WI38 (cell line): ENCODE measurements around the gene DYNAP.
A peak's percentile ranks its signal among the peaks of the same experiment; 100 is the strongest.

Experiments
- H3K4me3 ChIP-seq: 2 replicates; pipeline ENCODE4 v1.5.1; 2011; ENCODE audit warnings: low read depth, mild to moderate bottlenecking, control low read depth, low read length
- TF ChIP-seq, protein P1 (sequence below): IDR thresholded peaks from 2 replicates; pipeline ENCODE4 v1.5.1; 2012; ENCODE audit warnings: low read depth, mild to moderate bottlenecking, control low read depth, low read length

The DYNAP gene

DNA sequence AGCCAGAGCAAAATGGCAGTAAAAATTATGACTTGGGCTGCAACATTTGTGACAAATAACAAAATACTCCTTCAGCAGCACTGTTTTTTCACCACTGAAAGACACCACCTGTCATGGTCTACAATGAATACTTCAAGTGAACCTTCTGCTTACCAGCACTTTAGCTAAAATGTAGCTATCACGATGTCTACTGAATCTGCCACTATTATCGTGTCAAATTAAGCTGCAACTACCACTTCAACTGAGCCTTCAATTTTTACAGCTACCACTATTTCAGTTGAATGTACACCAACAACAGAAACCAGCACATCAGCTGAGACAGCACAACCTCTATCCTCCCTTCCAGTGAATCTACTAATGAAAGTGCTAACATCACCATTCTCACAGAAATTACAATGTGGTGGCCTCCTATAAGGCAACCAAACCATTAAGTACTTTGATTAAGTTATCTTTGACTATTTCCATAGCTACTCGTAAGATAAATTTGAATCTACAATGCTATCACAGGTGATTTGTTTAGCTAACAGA is 10.8 kb upstream of the DYNAP start:
- H3K4me3 ChIP-seq: no peak overlapping the region
- TF ChIP-seq, protein P1, sequence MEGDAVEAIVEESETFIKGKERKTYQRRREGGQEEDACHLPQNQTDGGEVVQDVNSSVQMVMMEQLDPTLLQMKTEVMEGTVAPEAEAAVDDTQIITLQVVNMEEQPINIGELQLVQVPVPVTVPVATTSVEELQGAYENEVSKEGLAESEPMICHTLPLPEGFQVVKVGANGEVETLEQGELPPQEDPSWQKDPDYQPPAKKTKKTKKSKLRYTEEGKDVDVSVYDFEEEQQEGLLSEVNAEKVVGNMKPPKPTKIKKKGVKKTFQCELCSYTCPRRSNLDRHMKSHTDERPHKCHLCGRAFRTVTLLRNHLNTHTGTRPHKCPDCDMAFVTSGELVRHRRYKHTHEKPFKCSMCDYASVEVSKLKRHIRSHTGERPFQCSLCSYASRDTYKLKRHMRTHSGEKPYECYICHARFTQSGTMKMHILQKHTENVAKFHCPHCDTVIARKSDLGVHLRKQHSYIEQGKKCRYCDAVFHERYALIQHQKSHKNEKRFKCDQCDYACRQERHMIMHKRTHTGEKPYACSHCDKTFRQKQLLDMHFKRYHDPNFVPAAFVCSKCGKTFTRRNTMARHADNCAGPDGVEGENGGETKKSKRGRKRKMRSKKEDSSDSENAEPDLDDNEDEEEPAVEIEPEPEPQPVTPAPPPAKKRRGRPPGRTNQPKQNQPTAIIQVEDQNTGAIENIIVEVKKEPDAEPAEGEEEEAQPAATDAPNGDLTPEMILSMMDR: no peak

DNA sequence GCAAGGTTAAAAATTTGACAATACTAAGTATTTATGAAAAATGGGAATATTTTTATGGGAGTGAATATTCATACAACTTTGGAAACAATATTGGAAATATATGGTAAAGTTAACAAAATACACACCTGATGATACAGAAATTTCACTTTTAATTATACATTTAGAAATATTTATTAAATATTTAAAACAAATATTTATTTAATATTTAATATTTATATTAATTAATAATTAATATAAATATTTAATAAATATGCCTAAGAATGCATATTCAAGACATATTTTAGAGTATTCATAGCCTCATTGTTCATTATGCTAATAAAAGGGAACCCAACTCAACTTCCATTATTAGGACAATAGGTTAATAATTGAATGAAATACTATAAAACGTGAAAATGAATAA is 7.0 kb upstream of the DYNAP start:
- TF ChIP-seq, protein P1: no peak
- H3K4me3 ChIP-seq: no peak overlapping the region

DNA sequence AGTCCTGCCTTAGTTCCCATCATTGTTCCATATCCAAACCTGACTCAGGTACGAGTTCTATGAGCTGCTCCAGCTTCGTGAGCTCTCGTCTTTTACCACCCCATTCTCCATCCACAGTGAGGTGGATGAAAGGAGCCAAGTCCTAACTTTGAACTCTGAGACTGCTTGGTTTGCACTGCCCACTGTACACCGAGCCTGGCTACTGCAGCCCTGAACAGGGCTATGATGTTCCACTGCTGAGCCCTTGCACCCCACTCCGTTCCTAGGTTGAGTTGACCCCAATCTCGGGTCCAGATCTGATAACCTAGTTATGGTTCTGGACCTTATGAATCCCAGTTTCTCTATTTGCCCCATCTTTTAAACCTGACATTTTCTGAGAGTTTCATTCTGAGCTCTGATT is 5.3 kb upstream of the DYNAP start:
- TF ChIP-seq, protein P1: no peak
- no peak overlapping the region for H3K4me3 ChIP-seq

DNA sequence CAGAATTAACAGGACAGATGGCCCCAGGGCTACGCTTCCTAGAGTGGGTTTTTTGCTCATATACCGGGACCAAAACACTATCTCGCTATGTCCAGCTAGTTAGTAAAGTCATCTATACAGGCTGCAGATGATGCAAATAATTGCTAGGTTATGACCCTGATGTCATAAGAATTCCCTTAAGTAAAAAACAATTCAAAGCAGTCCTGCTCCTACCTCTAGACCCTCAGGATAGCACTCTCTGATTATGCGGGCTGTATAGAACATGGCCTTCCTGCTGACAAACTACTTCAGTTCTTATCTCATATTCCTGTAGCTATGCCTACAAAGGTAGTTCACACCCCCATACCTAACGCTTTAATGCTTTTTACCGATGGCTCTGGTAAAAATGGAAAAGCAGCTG is 13.2 kb downstream of the DYNAP start:
- TF ChIP-seq, protein P1: no peak
- no peak overlapping the region for H3K4me3 ChIP-seq

DNA sequence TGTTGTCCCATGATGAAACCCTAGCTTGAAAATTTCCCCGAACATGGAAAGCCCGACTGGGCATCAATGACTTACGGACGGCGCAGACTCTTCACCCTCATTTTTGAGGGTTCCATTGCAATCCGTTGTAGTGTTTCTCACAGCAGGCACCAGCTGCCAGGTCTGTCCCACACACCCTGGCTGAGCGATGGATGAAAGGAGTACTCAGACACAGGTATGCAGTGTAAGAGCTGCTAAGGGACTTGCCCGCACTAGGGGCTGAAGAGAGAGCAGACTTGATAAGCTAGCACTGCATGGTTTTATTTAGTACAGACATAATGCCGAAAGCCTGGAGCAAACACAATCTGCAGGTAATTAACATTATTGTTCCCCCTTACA is 15.8 kb downstream of the DYNAP start:
- H3K4me3 ChIP-seq: no peak overlapping the region
- TF ChIP-seq, protein P1: no peak

DNA sequence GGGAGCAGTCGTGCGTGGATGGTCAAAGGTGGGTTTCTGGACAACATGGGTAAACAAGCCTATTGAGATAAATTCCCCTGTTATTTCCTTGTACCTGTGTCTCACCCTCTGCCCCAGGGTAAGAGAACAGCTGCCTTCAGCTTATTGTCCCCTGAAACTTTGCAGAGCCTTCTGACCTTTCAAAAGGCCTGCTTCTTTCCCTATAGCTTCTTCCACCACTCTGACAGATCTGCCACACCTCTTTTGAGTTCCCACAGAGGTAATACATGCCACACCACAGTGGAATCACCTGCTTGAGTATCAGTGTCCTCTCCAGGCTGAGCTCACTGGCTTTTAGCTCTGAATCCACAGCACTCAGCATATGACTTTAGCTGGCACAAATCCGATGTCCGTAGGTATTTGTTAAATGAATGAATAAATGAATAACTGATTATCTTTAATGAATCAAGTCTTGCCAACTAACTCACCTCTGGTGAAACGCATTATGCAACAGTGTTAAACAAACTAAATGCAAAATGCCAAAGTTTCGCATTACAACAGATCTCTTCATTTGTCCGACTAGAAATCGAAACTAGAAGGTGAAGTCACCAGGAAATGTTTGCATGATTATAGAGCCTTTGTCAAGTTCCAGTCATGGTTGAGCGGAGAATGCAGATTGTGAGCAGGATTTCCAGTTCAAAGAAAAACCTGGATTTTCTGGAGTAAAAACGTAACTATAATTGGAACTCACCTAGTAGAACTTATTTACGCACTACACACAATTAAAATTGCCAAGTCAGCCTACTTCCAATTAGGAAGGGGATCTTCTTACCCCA is 16.4 kb downstream of the DYNAP start:
- H3K4me3 ChIP-seq: peak overlapping the region; percentile 39
- TF ChIP-seq, protein P1: no peak

DNA sequence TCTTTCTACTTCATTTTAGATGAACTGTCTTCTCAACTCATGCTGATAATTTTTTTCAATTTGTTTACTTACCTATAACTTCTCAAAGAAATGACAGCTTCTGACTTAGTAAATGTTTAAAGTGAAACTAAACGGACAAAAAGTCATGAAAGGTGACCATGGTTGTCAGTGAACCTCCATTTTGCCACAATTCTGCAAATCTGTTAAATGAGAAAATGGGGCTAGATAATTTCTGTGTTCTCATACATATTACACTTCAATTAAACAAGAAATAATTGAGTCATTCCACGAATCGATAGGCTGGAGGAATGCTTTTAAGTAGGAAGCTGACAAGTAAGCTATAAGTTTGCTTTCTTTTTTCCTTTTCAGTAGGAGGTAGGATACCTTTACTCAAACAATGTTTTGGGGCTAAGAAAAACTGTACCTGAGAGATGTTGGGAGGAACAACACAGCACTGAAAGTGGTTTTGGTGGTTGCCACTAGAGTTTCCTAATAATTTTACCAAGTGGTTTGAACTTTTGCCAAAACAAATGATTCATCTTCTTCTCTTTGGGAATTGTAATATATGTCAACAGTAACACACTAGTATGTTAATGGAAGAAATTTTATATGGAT is 17.1 kb downstream of the DYNAP start:
- TF ChIP-seq, protein P1: no peak
- peak overlapping the region; percentile 39 for H3K4me3 ChIP-seq
